Right atrium auricular region (tissue), 2 donors: ENCODE data around the gene FCGR1A. TPM values are rescaled to one million over a fixed set of nuclear protein-coding genes. Genes with fewer than 3 reads are reported as not detected.
"Not testable (repeated sequence)": the region's sequence is repeated elsewhere in the genome, so short reads cannot be mapped to it uniquely, and the experiment has no call there.

Source experiments
- DNase-seq: peaks from one replicate; pipeline ENCODE4 v3.0.0-alpha.2; 2019; ENCODE audit warnings: low spot score
- H3K27ac ChIP-seq, 2 donors: fragments of 200-600 bp; sonication (generic); 1 replicate in 1 of 2; 2 replicates in 1 of 2; pipeline ENCODE4 v1.5.1; 2016 to 2019
- H3K27me3 ChIP-seq, 2 donors: fragments of 200-600 bp; sonication (generic); one replicate each; pipeline versions ENCODE4 v1.5.1 to v1.6.0; 2017 to 2019
- H3K36me3 ChIP-seq: fragments of 200-600 bp; sonication (generic); one replicate; pipeline ENCODE4 v1.5.1; 2016
- H3K4me1 ChIP-seq, 2 donors: fragments of 200-600 bp; sonication (generic); one replicate each; pipeline versions ENCODE4 v1.5.1 to v1.6.0; 2017 to 2019
- H3K4me3 ChIP-seq, 2 donors: fragments of 200-600 bp; sonication (generic); 1 replicate in 1 of 2; 2 replicates in 1 of 2; pipeline ENCODE4 v1.5.1; 2017 to 2019; ENCODE audit warnings: mild to moderate bottlenecking in 1 of 2, moderate library complexity in 1 of 2
- H3K9me3 ChIP-seq, 2 donors: fragments of 200-600 bp; sonication (generic); one replicate each; pipeline ENCODE4 v1.5.1; 2019
- total RNA-seq, 2 donors: library from RNA; depleted of rRNA; stranded (reverse); fragments of >200 nt; gene quantifications; one replicate each; pipeline ENCODE4 v1.1.0, GENCODE V29; 2016

FCGR1A gene
- total RNA-seq, 2 donors from 2014 or later, result 6.4 TPM; not detected in 1

- not testable (repeated sequence) for H3K36me3 ChIP-seq, H3K27me3 ChIP-seq, DNase-seq, H3K4me3 ChIP-seq, H3K27ac ChIP-seq, H3K9me3 ChIP-seq, H3K4me1 ChIP-seq
Measured at GRCh38 chr1:149831764-149832315, 49.3 kb downstream of the FCGR1A start.

GRCh38 chr1:149832316-149833126 lies 50.0 kb downstream of the FCGR1A start:
- DNase-seq, H3K27ac ChIP-seq: not testable (repeated sequence)

DNA sequence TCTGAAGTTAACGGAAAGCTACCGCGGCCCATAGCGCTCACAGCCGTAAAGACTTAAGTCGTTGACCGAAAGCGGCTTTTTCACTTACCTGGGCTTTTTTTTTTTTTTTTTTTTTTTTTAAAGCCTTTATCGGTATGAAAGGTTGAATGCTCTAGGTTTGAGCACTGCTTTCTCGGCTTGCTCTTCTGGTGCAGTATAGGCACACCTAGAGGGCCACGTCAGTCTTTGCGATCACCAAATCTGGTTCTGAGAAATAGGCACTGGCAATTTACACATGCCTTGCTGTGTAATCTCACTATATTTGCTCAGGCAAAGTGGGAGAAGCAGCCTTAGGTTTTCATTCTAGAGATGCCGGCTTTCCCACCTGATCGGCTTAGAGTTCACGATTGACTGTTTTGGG lies 50.6 kb downstream of the FCGR1A start:
- not testable (repeated sequence) for H3K4me3 ChIP-seq, H3K36me3 ChIP-seq, H3K27ac ChIP-seq, H3K4me1 ChIP-seq, H3K27me3 ChIP-seq, DNase-seq, H3K9me3 ChIP-seq

More at GRCh38 chr1:149832316-149833126, 50.0 kb downstream of the FCGR1A start:
- H3K4me1 ChIP-seq, H3K9me3 ChIP-seq, H3K36me3 ChIP-seq, H3K4me3 ChIP-seq, H3K27me3 ChIP-seq: not testable (repeated sequence)

DNA sequence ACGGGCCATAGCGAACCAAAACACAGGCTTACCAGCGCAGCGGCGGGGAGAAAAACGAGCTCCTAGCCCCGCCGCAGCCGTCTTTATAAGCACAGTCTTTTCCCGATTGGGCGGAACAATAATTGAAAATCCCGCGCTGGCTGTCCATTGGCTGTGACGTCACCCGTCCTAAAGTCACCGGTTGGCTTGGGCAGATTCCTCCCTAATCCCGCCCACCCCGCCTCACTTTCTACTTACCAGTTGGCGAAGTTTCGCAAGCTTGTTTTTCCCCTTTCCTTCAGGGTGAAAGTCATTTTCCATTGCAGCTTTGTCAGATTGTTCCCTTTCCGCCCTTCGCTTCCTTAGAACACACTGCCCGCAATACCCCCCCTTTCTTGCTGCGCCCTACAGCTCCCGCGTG lies 58.7 kb downstream of the FCGR1A start:
- H3K9me3 ChIP-seq, H3K27me3 ChIP-seq, H3K4me3 ChIP-seq, DNase-seq, H3K27ac ChIP-seq, H3K36me3 ChIP-seq: not testable (repeated sequence)
- H3K4me1 ChIP-seq, result peaks cover 0 to 23% of the 10 kb centered on the region in 2 donors

Other genes with a start within 250 kb of the FCGR1A start
- gene PPIAL4C, start 198.8 kb upstream of the FCGR1A start, total RNA-seq, result not detected
- 10 to 100 TPM; 26.3 to 28.0 TPM for gene BOLA1, start 116.9 kb downstream of the FCGR1A start, total RNA-seq
- gene SV2A, start 135.2 kb downstream of the FCGR1A start, total RNA-seq, result 1 to 10 TPM; 1.0 to 6.3 TPM
- gene SF3B4, start 145.1 kb downstream of the FCGR1A start, total RNA-seq, result 10 to 100 TPM in 1 of 2 donors, 1 to 10 TPM in 1; 5.7 to 12.3 TPM
- 1 to 10 TPM; 1.6 to 9.6 TPM for gene MTMR11, start 154.2 kb downstream of the FCGR1A start, total RNA-seq
- 10 to 100 TPM; 12.1 to 20.0 TPM for gene OTUD7B, start 228.0 kb downstream of the FCGR1A start, total RNA-seq